ENCODE results near the gene ZNF502. TPM values are rescaled to one million over a fixed set of nuclear protein-coding genes. Genes with fewer than 3 reads are reported as not detected.

Gene ZNF502
- total and polyA plus RNA-seq, 2 experiments from 2014 or later = 2.9 to 3.2 TPM

GRCh38 chr3:44764248-44764647, 51.8 kb downstream of the ZNF502 start:
- no peak for TF ChIP-seq CREB1 (CRISPR knock-in tag; IDR thresholded peaks at IDR 0.05; ENCODE audit: low read depth)
- TF ChIP-seq, protein P1, sequence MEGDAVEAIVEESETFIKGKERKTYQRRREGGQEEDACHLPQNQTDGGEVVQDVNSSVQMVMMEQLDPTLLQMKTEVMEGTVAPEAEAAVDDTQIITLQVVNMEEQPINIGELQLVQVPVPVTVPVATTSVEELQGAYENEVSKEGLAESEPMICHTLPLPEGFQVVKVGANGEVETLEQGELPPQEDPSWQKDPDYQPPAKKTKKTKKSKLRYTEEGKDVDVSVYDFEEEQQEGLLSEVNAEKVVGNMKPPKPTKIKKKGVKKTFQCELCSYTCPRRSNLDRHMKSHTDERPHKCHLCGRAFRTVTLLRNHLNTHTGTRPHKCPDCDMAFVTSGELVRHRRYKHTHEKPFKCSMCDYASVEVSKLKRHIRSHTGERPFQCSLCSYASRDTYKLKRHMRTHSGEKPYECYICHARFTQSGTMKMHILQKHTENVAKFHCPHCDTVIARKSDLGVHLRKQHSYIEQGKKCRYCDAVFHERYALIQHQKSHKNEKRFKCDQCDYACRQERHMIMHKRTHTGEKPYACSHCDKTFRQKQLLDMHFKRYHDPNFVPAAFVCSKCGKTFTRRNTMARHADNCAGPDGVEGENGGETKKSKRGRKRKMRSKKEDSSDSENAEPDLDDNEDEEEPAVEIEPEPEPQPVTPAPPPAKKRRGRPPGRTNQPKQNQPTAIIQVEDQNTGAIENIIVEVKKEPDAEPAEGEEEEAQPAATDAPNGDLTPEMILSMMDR (conservative IDR thresholded peaks at IDR 0.05; ENCODE audit: low read depth in 2 of 2) = no peak
- no peak for TF ChIP-seq EZH2phosphoT487 (IDR thresholded peaks at IDR 0.05; ENCODE audit: unreplicated experiment)
- no peak for TF ChIP-seq ZNF114 (CRISPR knock-in tag; IDR thresholded peaks at IDR 0.05)
- TF ChIP-seq POLR2AphosphoS5 (IDR thresholded peaks at IDR 0.05; ENCODE audit: low read depth) = no peak
- TF ChIP-seq, protein P2, sequence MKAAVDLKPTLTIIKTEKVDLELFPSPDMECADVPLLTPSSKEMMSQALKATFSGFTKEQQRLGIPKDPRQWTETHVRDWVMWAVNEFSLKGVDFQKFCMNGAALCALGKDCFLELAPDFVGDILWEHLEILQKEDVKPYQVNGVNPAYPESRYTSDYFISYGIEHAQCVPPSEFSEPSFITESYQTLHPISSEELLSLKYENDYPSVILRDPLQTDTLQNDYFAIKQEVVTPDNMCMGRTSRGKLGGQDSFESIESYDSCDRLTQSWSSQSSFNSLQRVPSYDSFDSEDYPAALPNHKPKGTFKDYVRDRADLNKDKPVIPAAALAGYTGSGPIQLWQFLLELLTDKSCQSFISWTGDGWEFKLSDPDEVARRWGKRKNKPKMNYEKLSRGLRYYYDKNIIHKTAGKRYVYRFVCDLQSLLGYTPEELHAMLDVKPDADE (IDR thresholded peaks at IDR 0.05) = no peak
- TF ChIP-seq, protein P3, sequence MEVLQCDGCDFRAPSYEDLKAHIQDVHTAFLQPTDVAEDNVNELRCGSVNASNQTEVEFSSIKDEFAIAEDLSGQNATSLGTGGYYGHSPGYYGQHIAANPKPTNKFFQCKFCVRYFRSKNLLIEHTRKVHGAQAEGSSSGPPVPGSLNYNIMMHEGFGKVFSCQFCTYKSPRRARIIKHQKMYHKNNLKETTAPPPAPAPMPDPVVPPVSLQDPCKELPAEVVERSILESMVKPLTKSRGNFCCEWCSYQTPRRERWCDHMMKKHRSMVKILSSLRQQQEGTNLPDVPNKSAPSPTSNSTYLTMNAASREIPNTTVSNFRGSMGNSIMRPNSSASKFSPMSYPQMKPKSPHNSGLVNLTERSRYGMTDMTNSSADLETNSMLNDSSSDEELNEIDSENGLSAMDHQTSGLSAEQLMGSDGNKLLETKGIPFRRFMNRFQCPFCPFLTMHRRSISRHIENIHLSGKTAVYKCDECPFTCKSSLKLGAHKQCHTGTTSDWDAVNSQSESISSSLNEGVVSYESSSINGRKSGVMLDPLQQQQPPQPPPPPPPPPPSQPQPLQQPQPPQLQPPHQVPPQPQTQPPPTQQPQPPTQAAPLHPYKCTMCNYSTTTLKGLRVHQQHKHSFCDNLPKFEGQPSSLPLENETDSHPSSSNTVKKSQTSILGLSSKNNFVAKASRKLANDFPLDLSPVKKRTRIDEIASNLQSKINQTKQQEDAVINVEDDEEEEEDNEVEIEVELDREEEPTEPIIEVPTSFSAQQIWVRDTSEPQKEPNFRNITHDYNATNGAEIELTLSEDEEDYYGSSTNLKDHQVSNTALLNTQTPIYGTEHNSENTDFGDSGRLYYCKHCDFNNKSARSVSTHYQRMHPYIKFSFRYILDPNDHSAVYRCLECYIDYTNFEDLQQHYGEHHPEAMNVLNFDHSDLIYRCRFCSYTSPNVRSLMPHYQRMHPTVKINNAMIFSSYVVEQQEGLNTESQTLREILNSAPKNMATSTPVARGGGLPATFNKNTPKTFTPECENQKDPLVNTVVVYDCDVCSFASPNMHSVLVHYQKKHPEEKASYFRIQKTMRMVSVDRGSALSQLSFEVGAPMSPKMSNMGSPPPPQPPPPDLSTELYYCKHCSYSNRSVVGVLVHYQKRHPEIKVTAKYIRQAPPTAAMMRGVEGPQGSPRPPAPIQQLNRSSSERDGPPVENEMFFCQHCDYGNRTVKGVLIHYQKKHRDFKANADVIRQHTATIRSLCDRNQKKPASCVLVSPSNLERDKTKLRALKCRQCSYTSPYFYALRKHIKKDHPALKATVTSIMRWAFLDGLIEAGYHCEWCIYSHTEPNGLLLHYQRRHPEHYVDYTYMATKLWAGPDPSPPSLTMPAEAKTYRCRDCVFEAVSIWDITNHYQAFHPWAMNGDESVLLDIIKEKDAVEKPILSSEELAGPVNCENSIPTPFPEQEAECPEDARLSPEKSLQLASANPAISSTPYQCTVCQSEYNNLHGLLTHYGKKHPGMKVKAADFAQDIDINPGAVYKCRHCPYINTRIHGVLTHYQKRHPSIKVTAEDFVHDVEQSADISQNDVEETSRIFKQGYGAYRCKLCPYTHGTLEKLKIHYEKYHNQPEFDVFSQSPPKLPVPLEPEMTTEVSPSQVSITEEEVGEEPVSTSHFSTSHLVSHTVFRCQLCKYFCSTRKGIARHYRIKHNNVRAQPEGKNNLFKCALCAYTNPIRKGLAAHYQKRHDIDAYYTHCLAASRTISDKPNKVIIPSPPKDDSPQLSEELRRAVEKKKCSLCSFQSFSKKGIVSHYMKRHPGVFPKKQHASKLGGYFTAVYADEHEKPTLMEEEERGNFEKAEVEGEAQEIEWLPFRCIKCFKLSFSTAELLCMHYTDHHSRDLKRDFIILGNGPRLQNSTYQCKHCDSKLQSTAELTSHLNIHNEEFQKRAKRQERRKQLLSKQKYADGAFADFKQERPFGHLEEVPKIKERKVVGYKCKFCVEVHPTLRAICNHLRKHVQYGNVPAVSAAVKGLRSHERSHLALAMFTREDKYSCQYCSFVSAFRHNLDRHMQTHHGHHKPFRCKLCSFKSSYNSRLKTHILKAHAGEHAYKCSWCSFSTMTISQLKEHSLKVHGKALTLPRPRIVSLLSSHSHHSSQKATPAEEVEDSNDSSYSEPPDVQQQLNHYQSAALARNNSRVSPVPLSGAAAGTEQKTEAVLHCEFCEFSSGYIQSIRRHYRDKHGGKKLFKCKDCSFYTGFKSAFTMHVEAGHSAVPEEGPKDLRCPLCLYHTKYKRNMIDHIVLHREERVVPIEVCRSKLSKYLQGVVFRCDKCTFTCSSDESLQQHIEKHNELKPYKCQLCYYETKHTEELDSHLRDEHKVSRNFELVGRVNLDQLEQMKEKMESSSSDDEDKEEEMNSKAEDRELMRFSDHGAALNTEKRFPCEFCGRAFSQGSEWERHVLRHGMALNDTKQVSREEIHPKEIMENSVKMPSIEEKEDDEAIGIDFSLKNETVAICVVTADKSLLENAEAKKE (CRISPR knock-in tag; IDR thresholded peaks at IDR 0.05) = no peak
- no peak for TF ChIP-seq JUNB (IDR thresholded peaks at IDR 0.05; ENCODE audit: unreplicated experiment)
- no peak for TF ChIP-seq NANOG (IDR thresholded peaks at IDR 0.05; ENCODE audit: borderline replicate concordance)
- TF ChIP-seq, protein P4, sequence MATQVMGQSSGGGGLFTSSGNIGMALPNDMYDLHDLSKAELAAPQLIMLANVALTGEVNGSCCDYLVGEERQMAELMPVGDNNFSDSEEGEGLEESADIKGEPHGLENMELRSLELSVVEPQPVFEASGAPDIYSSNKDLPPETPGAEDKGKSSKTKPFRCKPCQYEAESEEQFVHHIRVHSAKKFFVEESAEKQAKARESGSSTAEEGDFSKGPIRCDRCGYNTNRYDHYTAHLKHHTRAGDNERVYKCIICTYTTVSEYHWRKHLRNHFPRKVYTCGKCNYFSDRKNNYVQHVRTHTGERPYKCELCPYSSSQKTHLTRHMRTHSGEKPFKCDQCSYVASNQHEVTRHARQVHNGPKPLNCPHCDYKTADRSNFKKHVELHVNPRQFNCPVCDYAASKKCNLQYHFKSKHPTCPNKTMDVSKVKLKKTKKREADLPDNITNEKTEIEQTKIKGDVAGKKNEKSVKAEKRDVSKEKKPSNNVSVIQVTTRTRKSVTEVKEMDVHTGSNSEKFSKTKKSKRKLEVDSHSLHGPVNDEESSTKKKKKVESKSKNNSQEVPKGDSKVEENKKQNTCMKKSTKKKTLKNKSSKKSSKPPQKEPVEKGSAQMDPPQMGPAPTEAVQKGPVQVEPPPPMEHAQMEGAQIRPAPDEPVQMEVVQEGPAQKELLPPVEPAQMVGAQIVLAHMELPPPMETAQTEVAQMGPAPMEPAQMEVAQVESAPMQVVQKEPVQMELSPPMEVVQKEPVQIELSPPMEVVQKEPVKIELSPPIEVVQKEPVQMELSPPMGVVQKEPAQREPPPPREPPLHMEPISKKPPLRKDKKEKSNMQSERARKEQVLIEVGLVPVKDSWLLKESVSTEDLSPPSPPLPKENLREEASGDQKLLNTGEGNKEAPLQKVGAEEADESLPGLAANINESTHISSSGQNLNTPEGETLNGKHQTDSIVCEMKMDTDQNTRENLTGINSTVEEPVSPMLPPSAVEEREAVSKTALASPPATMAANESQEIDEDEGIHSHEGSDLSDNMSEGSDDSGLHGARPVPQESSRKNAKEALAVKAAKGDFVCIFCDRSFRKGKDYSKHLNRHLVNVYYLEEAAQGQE (IDR thresholded peaks at IDR 0.05; ENCODE audit: unreplicated experiment) = no peak
- TF ChIP-seq EZH2 (IDR thresholded peaks at IDR 0.05; ENCODE audit: low read depth, unreplicated experiment) = no peak
- no peak for TF ChIP-seq ZNF331 (CRISPR knock-in tag; IDR thresholded peaks at IDR 0.05; ENCODE audit: low read depth)
- no peak for TF ChIP-seq STAT1 (IDR thresholded peaks at IDR 0.05; ENCODE audit: unreplicated experiment)
- H3K27me3 Mint-ChIP-seq (ENCODE audit: insufficient read depth, low read depth, poor library complexity) = peaks cover 8% of the 10 kb centered on the region
- Histone ChIP-seq H3K27ac (ENCODE audit: low read depth) (no peak overlapping the region), H3F3A (replicated peaks; ENCODE audit: low read depth) (no peaks in the 10 kb centered on the region; the same call in 1 of the 2 replicates), H3K27me3 (ENCODE audit: insufficient read depth) (no peaks in the 10 kb centered on the region), H4K20me1 (replicated peaks; ENCODE audit: insufficient read depth) (no peaks in the 10 kb centered on the region), H2AFZ (no peak overlapping the region), H3K4me3 (no peak overlapping the region), H3K79me2 (replicated peaks; ENCODE audit: insufficient read depth) (peaks cover 91% of the 10 kb centered on the region), H3K4me1 (ENCODE audit: insufficient read depth) (no peaks in the 10 kb centered on the region; the same call in 1 of the 2 replicates), H3K4me2 (no peak overlapping the region), H3K9me2 (ENCODE audit: insufficient read depth) (peaks cover 4% of the 10 kb centered on the region; the same call in 1 of the 2 replicates), H3K36me3 (ENCODE audit: insufficient read depth) (peaks cover 21% of the 10 kb centered on the region)
- DNase-seq (ENCODE audit: low spot score) = no peak
- no peak overlapping the region for H3K27ac Mint-ChIP-seq
- H3K4me1 Mint-ChIP-seq = peaks cover 3% of the 10 kb centered on the region; the same call in 2 of the 3 replicates
- peaks cover 78% of the 10 kb centered on the region for H3K36me3 Mint-ChIP-seq (ENCODE audit: low read depth)
- ATAC-seq = no peak
- peaks cover 63% of the 10 kb centered on the region for H3K9me3 Mint-ChIP-seq
- H3K4me3 Mint-ChIP-seq = no peak overlapping the region
